ENCODE data around the gene PSMC5.
"Not testable (repeated sequence)": the region's sequence is repeated elsewhere in the genome, so short reads cannot be mapped to it uniquely, and the experiment has no call there.

The PSMC5 gene

GRCh38 chr17:63827002-63827800, at the start of gene PSMC5, which contains the start of gene FTSJ3:
PSMC5 (plus strand) TSS chr17:63827431; CDS start chr17:63827491, 60 bp downstream.
FTSJ3 (minus strand) TSS chr17:63827663; CDS start chr17:63826902, 761 bp downstream.
- DNase-seq (ENCODE audit: low spot score) = peak; percentile 98

GRCh38 chr17:63780507-63780906, 46.7 kb upstream of the PSMC5 start:
- no peak for DNase-seq (ENCODE audit: low spot score)

DNA sequence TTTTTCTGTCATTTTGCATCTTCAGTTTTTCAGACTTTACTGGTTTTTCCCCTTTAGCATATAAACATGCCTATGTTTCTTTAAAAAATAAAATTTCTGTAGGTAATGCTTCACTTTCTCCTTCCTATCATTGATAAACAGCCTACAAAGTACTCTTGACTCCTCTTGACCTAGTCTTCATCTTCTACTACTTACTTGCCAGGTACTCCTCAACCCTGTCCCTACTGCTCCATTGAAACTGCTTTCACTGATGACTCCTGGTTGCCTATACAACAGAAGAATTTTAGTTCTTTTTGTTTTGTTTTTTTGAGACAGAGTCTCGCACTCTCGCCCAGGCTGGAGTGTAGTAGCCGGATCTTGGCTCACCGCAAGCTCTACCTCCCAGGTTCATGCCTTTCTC, 46.3 kb upstream of the PSMC5 start:
- DNase-seq (ENCODE audit: low spot score) = no peak

DNA sequence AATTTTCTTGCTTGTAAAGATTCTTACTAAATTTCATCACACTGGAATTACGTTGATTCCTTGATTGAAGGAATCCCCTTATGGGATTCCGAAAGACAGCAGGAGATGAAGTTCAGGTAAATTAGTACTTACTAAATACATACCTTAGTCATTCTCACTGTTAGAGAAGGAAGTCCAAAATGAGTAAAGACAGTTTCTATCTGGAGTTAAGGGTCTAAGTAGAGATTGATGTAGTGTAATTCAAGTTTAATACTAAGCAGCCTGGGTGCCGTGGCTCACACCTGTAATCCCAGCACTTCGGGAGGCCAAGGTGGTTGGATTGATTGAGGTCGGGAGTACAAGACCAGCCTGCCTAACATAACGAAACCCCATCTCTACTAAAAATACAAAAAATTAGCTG, 43.7 kb upstream of the PSMC5 start:
- no peak for DNase-seq (ENCODE audit: low spot score)

GRCh38 chr17:63785556-63785955, 41.7 kb upstream of the PSMC5 start:
- DNase-seq (ENCODE audit: low spot score) = no peak

- no peak for DNase-seq (ENCODE audit: low spot score)
Measured at GRCh38 chr17:63786117-63786516, 41.1 kb upstream of the PSMC5 start.

- DNase-seq (ENCODE audit: low spot score) = no peak
Measured at GRCh38 chr17:63786971-63787711, 40.1 kb upstream of the PSMC5 start.

GRCh38 chr17:63790057-63790456, 37.2 kb upstream of the PSMC5 start:
- DNase-seq (ENCODE audit: low spot score) = no peak

DNA sequence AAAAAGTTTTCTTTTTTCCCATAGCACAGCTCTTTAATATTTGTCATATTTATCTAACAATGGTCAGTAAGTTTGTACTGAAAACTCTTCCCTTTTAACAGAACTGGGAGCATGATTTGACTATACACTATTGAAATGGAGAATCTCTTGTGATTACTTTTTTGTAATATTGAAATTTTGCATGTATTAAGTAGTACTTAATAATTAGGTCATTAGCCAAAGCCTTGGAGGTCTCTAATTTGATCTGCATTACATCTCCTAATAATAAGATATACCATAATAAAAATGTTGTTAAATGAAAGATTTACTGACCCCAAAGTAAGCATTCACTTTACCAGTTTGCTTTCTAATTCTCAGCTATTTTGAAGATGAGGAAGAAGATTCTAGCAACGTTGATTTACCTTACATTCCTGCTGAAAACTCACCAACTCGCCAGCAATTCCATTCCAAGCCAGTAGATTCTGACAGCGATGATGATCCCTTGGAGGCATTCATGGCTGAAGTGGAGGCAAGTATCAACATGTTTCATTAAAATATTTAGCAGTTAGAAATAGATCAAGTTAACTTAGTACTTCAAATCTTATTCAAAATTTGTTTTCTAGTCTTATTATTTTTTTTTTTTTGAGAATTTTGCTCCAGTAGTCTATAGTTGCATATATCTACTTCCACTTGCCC, 35.0 kb upstream of the PSMC5 start:
- DNase-seq (ENCODE audit: low spot score) = no peak

DNA sequence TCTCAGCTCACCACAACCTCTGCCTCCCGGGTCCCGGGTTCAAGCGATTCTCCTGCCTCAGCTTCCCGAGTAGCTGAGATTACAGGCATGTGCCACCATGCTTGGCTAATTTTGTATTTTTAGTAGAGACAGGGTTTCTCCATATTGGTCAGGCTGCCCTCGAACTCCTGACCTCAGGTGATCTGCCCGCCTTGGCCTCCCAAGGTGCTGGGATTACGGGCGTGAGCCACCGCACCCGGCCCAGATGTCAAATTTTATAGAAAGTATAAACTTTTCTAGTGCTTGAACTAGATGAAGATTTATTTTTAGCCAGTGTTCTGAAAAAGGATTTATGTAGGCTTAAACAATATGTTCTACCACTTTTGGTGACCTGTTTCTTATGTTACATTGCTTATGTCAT, 30.9 kb upstream of the PSMC5 start:
- not testable (repeated sequence) for DNase-seq (ENCODE audit: low spot score)

DNA sequence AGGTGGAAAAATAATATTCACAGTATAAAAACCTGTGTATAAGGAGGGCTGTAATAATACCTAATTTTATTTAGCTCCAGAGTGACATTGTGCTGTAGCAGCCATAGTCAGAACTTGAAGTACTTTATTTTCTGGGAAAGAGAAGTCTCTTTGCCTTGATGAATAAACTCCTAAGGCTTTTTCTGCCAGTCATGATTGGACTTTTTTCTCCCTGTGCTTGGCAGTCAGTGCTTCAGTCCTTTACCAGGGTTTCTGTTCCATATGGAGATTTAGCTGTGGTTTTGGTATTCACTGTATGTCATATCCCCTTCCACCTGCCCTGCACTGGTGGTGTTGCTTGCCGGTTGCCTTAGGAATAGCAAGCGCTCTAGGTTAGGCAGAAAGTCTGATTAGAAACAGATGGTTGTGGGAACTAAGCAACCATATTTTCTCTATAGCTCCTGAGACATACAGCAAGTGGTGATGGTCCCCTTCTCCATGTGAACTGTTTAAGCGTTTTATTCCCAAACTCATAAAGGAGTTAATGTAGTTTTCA, 28.6 kb upstream of the PSMC5 start:
- DNase-seq (ENCODE audit: low spot score) = no peak

DNA sequence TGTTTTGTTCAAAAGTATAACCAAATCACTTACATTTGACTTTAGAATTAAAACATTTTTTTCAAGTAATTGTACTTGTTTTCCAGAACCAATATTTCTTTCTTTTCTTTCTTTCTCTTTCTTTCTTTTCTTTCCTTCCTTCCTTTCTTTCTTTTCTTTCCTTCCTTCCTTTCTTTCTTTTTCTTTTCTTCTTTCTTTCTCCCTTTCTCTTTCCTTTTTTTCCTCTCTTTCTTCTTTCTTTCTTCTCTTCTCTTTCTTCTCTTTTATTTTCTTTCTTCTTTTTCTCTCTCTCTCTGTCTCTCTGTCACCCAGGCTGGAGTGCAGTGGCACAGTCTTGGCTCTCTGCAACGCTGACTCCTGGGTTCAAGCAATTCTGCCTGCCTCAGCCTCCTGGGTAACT, 26.4 kb upstream of the PSMC5 start:
- DNase-seq (ENCODE audit: low spot score) = no peak

GRCh38 chr17:63804328-63804727, 22.9 kb upstream of the PSMC5 start:
- no peak for DNase-seq (ENCODE audit: low spot score)

GRCh38 chr17:63805591-63805990, 21.6 kb upstream of the PSMC5 start:
- no peak for DNase-seq (ENCODE audit: low spot score)

DNA sequence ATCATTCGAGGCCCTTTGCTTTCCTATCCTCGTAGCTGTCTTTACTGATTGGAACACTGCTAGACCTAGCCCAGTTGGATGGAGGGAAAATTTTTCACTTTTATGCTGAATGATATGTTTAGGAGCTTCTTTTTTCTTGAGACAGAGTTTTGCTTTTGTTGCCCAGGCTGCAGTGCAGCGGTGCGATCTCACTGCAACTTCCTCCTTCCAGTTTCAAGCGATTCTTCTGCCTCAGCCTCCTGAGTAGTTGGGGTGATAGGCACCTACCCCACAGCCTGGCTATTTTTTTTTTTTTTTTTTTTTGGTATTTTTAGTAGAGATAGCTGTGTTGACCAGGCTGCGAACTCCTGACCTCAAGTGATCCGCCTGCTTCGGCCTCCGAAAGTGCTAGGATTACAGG, 17.3 kb upstream of the PSMC5 start:
- no peak for DNase-seq (ENCODE audit: low spot score)

- DNase-seq (ENCODE audit: low spot score) = no peak
Measured at GRCh38 chr17:63816123-63816522, 11.1 kb upstream of the PSMC5 start.

DNA sequence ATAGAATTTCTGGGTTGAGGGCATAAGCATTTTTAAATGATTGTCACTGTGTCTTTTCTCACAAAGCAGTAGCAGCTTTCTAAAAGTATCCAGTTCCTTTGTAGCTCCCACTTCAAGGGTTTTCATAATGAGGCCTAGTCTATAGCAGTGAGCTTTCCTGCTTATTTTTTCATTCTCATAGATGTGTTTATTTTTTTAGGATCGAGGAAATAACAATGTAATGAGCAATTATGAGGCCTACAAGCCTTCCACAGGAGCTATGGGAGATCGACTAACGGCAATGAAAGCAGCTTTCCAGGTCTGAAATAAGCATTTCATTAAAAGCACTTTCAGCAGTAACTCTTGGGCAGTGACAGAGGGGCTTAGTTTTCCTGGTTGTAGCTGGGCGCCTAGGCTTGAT, 10.6 kb upstream of the PSMC5 start:
- DNase-seq (ENCODE audit: low spot score) = no peak

DNA sequence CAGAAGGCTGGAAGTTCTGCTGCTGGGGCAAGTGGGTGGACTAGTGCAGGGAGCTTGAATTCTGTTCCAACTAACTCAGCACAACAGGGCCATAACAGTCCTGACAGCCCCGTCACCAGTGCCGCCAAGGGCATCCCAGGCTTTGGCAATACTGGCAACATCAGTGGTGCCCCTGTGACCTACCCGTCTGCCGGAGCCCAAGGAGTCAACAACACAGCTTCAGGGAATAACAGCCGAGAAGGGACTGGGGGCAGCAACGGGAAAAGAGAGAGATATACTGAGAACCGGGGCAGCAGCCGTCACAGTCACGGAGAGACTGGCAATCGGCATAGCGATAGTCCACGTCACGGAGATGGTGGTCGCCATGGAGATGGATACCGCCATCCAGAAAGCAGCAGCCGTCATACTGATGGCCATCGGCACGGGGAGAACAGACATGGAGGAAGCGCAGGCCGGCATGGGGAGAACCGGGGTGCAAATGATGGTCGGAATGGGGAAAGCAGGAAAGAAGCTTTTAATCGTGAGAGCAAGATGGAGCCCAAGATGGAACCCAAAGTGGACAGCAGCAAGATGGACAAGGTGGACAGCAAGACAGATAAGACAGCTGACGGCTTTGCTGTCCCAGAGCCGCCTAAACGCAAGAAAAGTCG, 9.4 kb upstream of the PSMC5 start:
- DNase-seq (ENCODE audit: low spot score) = no peak

DNA sequence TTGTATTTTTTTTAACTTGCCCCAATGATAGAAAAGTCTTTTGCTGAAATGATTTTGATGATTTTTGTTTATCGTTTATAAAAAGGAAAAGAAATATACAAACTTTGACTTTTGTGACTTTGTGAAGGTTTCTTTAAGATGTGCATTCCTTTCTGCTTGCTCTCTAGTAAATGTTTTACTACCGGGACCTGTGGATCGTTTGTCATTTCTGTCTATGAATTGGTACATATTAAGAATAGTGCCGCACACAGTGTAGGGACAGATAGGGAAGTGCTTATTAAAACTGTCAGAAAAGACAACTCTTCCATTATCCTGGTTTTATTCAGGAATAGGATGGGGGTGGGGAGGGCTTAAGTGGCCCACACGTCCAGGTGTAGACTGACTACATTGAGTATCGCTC, 8.1 kb upstream of the PSMC5 start:
- no peak for DNase-seq (ENCODE audit: low spot score)

DNA sequence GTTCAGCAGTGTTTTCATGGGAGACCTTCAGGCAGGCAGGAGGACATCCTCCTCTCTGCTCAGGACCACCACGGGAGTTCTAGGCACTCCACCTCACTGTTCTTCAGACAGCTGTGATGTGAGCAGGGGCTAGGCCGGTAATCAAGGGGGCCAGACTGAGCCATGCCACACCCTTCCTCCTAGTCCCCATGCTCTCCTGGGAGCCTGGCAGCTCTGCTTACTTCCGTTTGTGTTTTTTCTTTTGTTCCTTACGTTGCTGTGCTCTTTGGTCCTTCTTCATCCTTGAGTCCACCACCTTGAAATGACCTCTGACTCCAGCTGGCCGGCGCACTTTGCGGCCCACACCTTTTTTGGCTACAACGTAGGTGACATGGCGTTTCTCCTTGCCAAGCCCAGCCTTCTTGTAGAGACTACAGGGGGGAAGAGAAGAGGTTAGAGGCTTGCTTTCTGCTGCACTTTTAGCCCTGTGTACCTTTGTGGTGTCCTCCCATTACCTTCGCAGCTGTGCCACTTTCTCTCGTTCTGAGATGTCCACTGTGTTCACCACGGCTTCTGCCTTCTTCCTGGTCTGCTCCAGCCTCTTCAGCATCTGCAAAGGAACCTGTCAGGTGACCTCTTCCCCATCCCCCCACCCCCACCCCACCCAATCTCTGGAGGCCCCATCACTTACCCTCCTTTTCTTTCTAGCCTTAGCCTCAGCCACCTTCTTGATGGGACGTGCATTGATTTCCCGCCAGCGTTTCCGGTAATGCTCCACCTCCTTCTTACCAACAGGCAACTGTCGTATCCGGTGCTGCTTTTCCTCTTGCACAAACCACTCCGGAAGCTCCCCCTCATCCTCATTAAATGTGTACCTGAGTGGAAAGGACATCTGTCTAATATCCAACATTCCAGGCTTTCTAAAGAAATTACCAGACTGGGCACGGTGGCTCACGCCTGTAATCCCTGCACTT, 7.4 kb upstream of the PSMC5 start:
- DNase-seq (ENCODE audit: low spot score) = no peak

All from globus pallidus (tissue), 1 donor.